Measurements from ENCODE around the gene NRDE2.

- no peak for TF ChIP-seq CTCF (IDR thresholded peaks at IDR 0.05)
- no peak for TF ChIP-seq POLR2A (IDR thresholded peaks at IDR 0.05)
These were observed 44.2 kb upstream of the NRDE2 start for GRCh38 chr14:90375934-90376333.
